Epithelial cell of esophagus (primary cell): ENCODE results near the gene KDSR.

Experiments
- DNase-seq: peaks from one replicate; pipeline ENCODE4 v3.0.0; 2010; ENCODE audit warnings: low read depth
- H3K4me3 ChIP-seq: 2 replicates; pipeline ENCODE4 v1.5.1; 2011; ENCODE audit warnings: mild to moderate bottlenecking, low read length, control low read depth
- CTCF ChIP-seq: IDR thresholded peaks from 2 replicates; pipeline ENCODE4 v1.5.1; 2011; ENCODE audit warnings: low read depth, mild to moderate bottlenecking, low read length, control low read depth, inconsistent platforms; ENCODE audit not compliant: insufficient read depth; ENCODE audit errors: missing control alignments

KDSR gene

GRCh38 chr18:63306819-63307550 lies 60.0 kb downstream of the KDSR start:
- no peak overlapping the region for H3K4me3 ChIP-seq
- no peak for TF ChIP-seq CTCF
- DNase-seq: no peak

DNA sequence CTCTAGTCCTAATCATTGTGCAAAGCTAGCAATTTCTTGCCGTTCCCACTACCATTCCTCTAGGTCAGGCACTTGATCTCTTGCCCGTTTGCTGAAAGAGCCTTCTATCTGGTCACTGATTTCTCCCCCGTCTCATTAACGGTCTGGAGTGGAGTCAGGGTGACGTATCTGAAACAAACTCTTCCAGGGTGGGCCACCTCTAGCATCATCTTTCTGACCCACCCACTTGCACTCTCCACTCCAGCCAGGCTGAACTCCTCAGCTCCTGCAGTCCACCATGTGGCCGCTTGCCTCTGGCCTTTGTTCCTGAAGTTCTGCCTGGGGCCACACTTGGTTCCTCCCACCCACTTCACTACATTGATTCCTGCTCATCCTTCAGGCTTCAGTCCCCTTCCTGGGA lies 60.8 kb downstream of the KDSR start:
- no peak overlapping the region for H3K4me3 ChIP-seq
- DNase-seq: no peak
- TF ChIP-seq CTCF: no peak

GRCh38 chr18:63303547-63303946 lies 63.5 kb downstream of the KDSR start:
- no peak overlapping the region for H3K4me3 ChIP-seq
- no peak for TF ChIP-seq CTCF
- no peak for DNase-seq

DNA sequence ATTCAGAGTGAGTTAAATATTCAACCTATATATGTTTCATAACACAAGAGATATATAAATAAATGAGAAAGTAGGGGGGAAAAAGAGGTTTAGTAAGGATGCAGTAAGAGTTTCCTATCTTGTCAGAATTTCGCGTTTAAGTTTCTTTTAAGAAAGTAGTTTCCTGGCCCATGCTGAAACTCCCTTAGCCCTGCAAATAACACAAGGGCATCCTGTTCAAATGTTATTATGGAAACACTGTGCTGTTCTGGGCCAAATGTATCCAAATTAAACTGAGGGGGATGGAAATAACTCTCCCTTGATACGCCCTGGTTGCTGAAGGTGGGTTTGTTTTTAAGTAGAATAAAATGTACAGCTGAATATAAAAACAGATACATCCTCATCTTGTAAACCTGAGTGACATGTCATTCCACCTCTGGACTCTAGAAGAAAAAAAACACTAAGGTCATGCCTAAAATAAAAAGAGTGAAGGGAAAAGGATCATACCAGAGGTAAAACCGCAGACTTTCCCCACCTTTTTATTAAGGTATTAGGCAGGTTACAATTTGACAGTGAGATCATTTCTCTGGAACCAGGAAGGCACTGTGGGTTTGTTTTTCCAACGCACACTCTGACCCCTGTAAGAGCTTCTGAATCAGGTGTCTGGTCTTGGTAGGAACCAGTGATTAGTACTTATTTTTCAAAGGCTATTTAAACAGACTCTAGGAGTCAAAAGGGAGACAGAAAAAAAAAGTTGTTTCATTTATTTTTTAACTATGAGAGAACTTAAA lies 64.2 kb downstream of the KDSR start:
- DNase-seq: no peak
- TF ChIP-seq CTCF: no peak
- H3K4me3 ChIP-seq: no peak overlapping the region

DNA sequence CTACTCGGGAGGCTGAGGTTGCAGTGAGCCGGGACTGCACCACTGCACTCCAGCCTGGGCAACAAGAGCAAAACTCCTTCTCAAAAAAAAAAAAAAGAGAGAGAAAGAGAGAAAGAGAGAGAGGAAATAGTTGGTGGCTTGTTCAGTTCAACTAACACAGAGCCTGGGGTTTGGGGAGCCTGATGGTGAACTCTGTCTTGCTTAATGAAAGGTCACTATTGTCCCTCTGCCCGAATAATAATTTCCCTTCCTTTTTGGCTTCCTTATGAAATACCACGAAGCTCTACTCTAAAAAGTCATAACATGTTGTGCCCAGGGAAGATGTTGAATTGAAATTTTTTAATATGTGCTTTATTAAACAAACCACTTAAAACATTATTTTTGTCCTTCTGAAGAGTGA lies 64.8 kb downstream of the KDSR start:
- TF ChIP-seq CTCF: no peak
- no peak overlapping the region for H3K4me3 ChIP-seq
- DNase-seq: no peak

DNA sequence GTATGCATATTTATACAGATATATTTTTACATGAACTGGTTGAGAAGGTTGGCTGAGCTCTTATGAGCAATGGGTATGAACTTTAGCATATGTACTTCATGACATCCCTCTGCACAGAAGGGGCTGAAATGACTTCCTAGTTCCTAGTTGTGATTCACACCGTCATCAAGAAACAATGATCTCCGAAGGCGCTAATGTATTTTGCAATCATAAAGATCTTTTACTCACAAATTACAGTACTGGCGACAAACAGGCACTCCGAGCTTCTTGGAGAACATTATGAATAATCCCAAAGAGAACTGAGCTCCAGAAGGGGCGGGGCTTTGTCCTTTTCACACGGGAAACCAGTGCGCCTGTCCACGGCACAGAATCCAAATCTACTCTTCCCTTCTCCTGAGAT lies 65.6 kb downstream of the KDSR start:
- no peak overlapping the region for H3K4me3 ChIP-seq
- no peak for TF ChIP-seq CTCF
- DNase-seq: no peak
